NCI-H2227 (cell line): ENCODE measurements around the gene MSS51.

Experiments
- DNase-seq: peaks from one replicate; lab custom pipeline; 2025; ENCODE audit not compliant: unreplicated experiment; lab: John Stamatoyannopoulos, UW

The MSS51 gene

GRCh38 chr10:73433538-73433867 is at the start of gene MSS51:
MSS51 (minus strand) TSS chr10:73433561; CDS start chr10:73428284, 5,277 bp downstream.
- no peak for DNase-seq

DNA sequence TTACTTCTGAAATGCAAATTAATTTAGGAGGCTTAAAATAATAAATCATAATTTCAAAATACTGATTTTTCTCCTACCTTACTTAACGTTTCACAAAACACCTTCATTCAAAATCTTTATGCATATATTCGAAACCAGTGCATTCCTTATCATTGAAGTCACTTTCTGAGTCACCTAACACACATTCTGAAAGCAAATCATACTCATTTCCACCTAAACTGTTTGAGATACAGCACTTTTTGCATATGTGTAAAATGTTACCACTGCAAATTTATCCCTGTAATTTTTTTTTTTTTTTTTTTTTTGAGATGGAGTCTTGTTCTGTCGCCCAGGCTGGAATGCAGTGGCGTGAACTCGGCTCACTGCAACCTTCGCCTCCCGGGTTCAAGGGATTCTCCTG is 46.8 kb upstream of the MSS51 start:
- no peak for DNase-seq

DNA sequence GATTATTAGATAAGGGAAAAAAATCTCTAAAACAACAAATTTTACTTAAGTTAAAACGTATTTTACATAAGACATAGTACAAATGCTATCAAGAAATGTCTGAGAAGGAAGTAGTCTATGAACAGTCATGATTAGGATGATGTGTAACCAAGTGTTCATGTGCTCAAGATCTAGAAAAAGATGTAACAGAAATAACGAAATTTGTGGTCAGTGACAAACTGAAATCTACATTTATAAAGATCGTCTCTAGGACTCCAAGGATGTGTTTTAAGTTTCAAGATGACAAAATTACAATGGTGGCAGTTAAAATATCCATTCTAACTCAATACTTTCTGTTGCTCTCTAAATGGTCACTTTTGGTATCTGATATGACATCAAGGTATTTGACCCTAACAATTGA is 45.3 kb upstream of the MSS51 start:
- no peak for DNase-seq

DNA sequence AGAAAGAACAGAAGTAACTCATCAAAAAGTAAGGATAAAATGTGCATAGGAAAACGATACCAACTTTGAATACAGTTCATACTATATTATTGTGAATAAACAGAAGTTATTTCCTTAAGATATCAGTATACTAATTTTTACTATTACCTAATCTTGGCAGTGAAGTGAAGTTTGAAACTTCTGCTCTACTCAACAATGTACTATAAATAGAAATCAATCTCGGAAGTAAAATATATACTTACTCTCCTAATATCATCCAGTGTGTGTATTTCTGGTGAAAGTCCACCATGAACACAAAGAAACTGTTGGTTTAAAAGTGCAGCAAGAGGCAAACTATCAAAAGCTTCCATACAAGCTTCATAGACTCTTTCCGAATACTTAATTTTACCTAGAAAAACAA is 37.9 kb upstream of the MSS51 start:
- DNase-seq: no peak

GRCh38 chr10:73469579-73469978 is 36.2 kb upstream of the MSS51 start:
- DNase-seq: no peak

DNA sequence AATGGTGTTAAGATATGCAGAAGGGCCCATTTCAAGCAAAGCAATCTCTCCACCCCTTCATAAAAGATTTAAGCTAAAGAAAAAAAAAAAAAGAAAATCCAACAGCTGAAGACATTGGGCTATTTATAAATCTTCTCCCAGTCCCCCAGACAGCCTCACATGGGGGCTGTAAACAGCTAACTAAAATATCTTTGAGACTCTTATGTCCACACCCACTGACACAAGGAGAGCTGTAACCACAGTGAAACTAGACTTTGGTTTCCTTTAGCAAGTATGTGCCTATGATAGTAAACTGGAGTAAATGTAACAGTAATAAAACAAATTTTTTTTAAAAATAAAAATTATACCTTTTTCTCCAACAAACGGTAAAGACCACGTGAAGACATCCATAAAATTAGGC is 33.8 kb upstream of the MSS51 start:
- no peak for DNase-seq

- DNase-seq: no peak
These were observed 32.8 kb upstream of the MSS51 start for GRCh38 chr10:73465978-73466726.

DNA sequence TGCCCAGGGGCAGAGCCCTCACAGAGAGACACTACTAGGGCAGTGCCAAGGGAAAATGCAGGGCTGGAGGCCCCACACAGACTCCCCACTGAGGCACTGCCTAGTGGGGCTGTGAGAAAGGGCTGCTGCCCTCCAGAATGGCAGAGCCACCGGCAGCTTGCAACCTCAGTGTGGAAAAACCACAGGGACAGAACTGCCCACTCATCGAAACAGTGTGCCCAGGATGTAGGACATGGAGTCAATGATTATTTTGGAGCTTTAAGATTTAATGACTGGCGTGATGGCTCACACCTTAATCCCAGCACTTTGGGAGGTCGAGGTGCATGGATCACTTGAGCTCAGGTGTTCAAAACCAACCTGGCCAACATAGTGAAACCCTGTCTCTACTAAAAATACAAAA is 27.5 kb upstream of the MSS51 start:
- no peak for DNase-seq

DNA sequence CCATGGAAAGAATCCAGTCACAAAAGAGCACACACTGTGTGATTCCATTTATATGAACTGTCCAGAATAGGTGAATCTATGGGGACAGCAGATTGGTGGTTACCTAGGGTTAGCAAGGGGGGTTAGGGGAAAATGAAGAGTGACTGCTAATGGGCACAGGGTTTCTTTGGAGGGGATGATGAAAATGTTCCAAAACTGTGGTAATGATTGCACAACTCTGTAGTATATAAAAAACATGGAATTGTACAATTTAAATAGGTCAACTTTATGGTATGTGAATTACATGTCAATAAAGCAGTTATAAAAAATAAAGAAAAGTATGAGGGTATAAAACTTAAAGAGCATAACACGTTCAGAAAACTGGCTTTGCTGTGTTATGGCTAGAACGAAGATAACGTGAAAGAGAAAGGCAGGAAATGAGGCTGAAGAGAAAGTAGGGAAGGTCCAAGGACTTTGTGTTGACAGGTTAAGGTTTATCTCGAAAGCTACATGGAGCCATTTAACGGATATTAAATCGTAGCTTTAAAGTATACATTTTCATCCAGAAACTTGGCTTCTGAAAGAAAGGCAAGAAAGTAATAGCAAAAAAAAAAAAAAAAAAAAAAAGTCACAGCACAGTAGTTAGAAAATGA is 26.4 kb upstream of the MSS51 start:
- no peak for DNase-seq

GRCh38 chr10:73456187-73456890 is 23.0 kb upstream of the MSS51 start:
- DNase-seq: no peak

- no peak for DNase-seq
These were observed 15.8 kb upstream of the MSS51 start for GRCh38 chr10:73449113-73449512.

- no peak for DNase-seq
These were observed 15.0 kb upstream of the MSS51 start for GRCh38 chr10:73448384-73448783.

DNA sequence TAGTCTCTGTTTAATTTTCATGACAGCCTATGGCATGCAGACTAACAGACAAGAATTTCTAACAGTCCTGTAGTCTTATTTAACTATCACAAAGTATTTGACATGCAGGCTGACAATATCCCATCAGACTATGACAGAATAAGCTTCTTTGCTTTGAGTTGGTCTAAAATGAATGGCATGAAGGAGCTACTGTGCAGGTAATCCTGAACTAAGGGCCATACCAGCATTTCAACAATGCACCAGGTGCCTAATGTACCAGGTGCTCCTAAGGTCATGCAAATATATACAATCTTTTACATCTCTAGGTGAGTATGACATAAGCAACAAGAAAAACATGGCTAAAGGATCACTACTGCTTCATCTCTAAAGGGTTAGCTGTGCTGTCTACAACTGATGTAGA is 13.6 kb upstream of the MSS51 start:
- no peak for DNase-seq

DNA sequence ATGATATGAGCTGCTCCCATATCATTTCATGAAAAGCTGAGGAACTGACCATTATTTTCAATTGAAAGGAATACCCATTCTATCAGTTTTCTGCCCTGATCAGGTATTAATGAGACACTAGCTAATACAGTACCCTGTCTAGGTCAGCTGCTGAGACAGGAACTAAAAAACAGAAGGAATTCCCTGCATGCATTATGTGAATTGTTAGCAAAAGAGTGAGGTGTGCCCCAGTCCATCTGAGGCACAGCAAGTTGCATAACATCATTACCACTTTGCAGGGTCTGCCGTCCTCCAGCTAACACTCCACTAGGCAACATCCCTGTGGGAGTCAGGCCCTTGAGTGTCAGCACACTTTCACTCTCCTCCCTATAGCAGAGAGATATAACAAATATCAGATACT is 11.1 kb upstream of the MSS51 start:
- DNase-seq: no peak

DNA sequence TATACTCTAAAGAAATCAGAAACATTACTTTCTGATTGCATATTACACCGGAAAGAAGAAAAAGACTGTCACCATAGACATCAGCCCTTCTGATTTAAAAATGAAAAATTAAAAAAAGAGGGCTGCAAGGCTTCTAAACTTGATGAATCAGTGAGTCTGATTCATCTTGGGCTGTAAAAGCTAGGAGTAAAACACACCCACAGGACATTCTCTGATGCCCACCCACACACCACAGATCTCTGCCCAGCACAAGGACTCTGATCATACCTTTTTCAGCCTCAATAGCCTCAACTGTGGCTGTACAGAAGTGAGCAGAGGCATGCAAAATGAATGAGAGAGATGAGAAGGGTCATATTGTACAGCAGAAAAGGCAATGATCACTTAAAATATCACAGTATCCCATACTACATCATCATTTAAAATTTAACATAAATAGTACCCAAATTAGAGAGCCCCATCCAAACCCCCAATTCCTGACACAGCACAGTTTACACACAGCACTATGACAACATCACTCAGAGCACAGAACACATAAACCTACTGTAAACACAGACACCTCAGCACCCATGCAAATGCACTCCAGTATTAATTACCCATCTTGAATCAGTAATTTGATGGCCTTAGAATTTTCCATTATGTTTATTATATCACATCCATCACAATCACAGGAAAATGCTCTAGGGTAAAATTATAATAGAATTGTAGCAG is 6.4 kb upstream of the MSS51 start:
- no peak for DNase-seq

GRCh38 chr10:73439055-73439454 is 5.7 kb upstream of the MSS51 start:
- no peak for DNase-seq

DNA sequence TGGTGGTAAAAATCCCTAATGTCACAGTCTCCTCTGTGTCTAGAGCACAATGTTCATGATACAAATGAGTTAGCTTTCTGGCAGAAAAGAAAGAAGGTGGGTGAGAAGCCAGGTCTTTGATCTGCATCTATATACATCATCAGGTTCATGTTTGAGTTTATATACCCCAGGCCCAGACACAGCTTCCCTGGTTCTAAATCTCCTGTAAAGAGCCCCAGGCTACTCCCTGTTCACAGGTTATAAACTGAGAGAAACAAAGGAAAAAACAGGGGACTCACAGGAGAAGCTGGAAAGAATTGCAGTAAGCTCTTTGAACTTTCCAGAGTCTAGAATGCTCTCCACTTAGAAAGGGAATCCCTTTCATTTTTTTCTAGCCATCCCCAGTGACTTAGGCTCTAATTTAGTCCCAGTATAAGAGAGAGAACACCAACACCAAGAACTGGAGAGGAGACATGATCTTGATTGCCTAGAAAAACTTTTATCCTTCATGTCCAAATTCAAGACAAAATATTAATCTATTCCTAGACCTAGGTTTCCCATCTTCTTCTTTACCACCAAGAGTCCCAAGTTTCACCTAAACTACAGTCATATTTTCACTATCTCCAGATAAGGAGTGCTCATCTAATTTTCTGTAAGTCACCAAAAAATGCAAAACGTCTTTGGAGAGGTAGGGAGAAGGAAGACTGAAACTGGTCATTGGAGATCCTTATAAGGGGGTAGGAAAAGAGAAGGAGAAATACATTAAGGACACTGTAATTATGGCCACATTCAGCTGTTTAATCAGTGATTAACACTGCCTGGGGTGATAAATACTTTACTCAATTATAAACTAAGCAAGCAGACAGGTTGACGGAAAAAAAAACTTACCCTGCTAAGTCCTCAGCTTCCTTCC is 469 bp downstream of the MSS51 start:
- no peak for DNase-seq

DNA sequence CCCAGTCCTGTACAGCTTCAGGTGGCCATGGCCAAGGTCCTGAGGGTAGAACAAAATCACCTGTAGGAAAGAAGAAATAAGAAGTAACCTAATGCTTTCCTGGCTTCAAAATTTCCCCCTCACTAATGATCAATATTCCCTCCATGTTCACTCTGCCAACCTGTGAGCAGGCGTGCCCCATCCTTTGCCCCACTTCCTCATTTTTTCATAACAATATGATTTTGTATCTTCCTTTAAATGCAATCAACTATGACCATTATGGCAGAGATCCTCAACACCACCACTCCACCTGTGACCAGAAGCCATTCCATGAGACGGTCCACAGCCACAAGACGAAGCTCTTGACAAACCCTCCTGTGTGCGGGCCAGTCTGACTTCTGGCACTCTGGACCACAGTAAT is 7.0 kb downstream of the MSS51 start:
- DNase-seq: no peak

GRCh38 chr10:73424478-73424877 is 8.9 kb downstream of the MSS51 start:
- DNase-seq: no peak

DNA sequence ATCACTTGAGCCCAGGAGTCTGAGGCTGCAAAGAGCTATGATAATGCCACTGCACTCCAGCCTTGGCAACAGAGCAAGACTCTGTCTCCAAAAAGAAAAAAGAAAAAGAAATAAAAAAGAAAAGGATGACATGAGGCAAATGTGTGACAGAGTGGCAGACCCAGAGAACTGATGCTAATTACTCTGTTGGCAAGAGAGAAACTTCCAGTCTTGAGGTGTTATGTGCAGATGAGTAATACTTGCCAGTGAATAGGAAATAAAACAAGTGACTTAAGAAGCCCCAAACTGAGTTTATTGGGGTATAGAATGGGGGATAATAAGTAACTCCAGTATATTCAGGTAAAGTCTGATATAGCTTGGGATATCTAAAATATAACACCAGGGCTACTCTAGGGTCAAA is 10.1 kb downstream of the MSS51 start:
- DNase-seq: no peak

GRCh38 chr10:73416571-73416970 is 16.8 kb downstream of the MSS51 start:
- DNase-seq: no peak
